Bronchial epithelial cell (primary cell): ENCODE results near the gene PCGF5. TPM values are rescaled to one million over a fixed set of nuclear protein-coding genes. Genes with fewer than 3 reads are reported as not detected.

Experiments
- DNase-seq: peaks from one replicate; pipeline ENCODE4 v3.0.0-alpha.2; 2010; ENCODE audit warnings: low read depth
- FAIRE-seq: peaks from 2 replicates; lab custom pipeline; 2011; peaks lifted over from hg19 to GRCh38; lab: Jason Lieb, UNC
- H3K27me3 ChIP-seq: 2 replicates; pipeline ENCODE4 v1.5.1; 2011; ENCODE audit warnings: low read length; ENCODE audit not compliant: control insufficient read depth, insufficient read depth
- H3K36me3 ChIP-seq: 2 replicates; pipeline ENCODE4 v1.5.1; 2011; ENCODE audit warnings: low read length; ENCODE audit not compliant: control insufficient read depth, insufficient read depth
- H3K4me3 ChIP-seq: 2 replicates; pipeline ENCODE4 v1.5.1; 2011; ENCODE audit warnings: mild to moderate bottlenecking, low read depth, low read length, control low read depth
- CTCF ChIP-seq: IDR thresholded peaks from 2 replicates; pipeline ENCODE4 v1.5.1; 2011; ENCODE audit warnings: mild to moderate bottlenecking, moderate library complexity, low read length, control low read depth, inconsistent platforms; ENCODE audit not compliant: insufficient read depth, severe bottlenecking
- total RNA-seq: library from RNA; depleted of rRNA; stranded (reverse); fragments of >200 nt; gene quantifications from 2 replicates; pipeline ENCODE4 v1.2.1, GENCODE V29; 2014

The PCGF5 gene
- total RNA-seq, 1 donor from 2014 or later: 29.7 TPM

GRCh38 chr10:91211675-91212074 lies 8.8 kb upstream of the PCGF5 start:
- FAIRE-seq: no peak
- peaks cover 2% of the 10 kb centered on the region for H3K27me3 ChIP-seq
- no peak overlapping the region for H3K4me3 ChIP-seq
- TF ChIP-seq CTCF: no peak
- no peak for DNase-seq
- H3K36me3 ChIP-seq: no peaks in the 10 kb centered on the region

GRCh38 chr10:91214911-91215310 lies 5.6 kb upstream of the PCGF5 start:
- Histone ChIP-seq H3K36me3 (no peaks in the 10 kb centered on the region), H3K27me3 (peaks cover 2% of the 10 kb centered on the region), H3K4me3 (no peak overlapping the region)
- no peak for TF ChIP-seq CTCF
- FAIRE-seq (no peak), DNase-seq (no peak)

GRCh38 chr10:91215384-91215783 lies 5.1 kb upstream of the PCGF5 start:
- TF ChIP-seq CTCF: no peak
- FAIRE-seq: no peak

GRCh38 chr10:91219371-91220193 lies 881 bp upstream of the PCGF5 start:
- Histone ChIP-seq H3K36me3 (no peaks in the 10 kb centered on the region), H3K4me3 (no peak overlapping the region), H3K27me3 (no peaks in the 10 kb centered on the region)
- TF ChIP-seq CTCF: no peak
- FAIRE-seq (no peak), DNase-seq (no peak)

More at GRCh38 chr10:91215384-91215783, 5.1 kb upstream of the PCGF5 start:
- Histone ChIP-seq H3K27me3 (peaks cover 2% of the 10 kb centered on the region), H3K36me3 (no peaks in the 10 kb centered on the region), H3K4me3 (no peak overlapping the region)
- DNase-seq: no peak

GRCh38 chr10:91220954-91221675 lies 652 bp downstream of the PCGF5 start:
- TF ChIP-seq CTCF: no peak
- DNase-seq: peak; percentile 29
- Histone ChIP-seq H3K36me3 (no peaks in the 10 kb centered on the region), H3K4me3 (peak overlapping the region; percentile 89), H3K27me3 (no peaks in the 10 kb centered on the region)
- FAIRE-seq: no peak
